Lung (tissue), 12 donors: ENCODE data around the gene BEST2. TPM values are rescaled to one million over a fixed set of nuclear protein-coding genes. Genes with fewer than 3 reads are reported as not detected.

Source experiments
- ATAC-seq: fragments of 200-7000 bp; cut with Tn5 transposase; one replicate; pipeline ENCODE4 v1.9.1; 2020; ENCODE audit warnings: moderate number of reproducible peaks; ENCODE audit not compliant: insufficient read depth, low FRiP score
- DNase-seq, 3 donors: peaks; one replicate each; pipeline ENCODE4 v3.0.0-alpha.2; 2013 to 2017
- H3K27ac ChIP-seq, 2 donors: one replicate each; pipeline ENCODE4 v1.5.1; 2013; ENCODE audit warnings: mild to moderate bottlenecking in 2 of 2, moderate library complexity in 2 of 2, control low read depth in 1 of 2, inconsistent platforms in 1 of 2, low read depth in 1 of 2, low read length in 1 of 2
- H3K27me3 ChIP-seq, 3 donors: one replicate each; pipeline ENCODE4 v1.5.1; 2013; ENCODE audit warnings: low read length in 2 of 3; ENCODE audit not compliant: control insufficient read depth in 3 of 3, insufficient read depth in 3 of 3
- H3K36me3 ChIP-seq, 4 donors: one replicate each; pipeline ENCODE4 v1.5.1; 2013; ENCODE audit warnings: low read length in 4 of 4, mild to moderate bottlenecking in 1 of 4, moderate library complexity in 1 of 4; ENCODE audit not compliant: control insufficient read depth in 4 of 4, insufficient read depth in 4 of 4
- H3K4me1 ChIP-seq, 5 donors: one replicate each; pipeline ENCODE4 v1.5.1; 2013; ENCODE audit warnings: low read length in 5 of 5, mild to moderate bottlenecking in 2 of 5, moderate library complexity in 1 of 5; ENCODE audit not compliant: control insufficient read depth in 5 of 5, insufficient read depth in 5 of 5
- H3K4me3 ChIP-seq: one replicate; pipeline ENCODE4 v1.5.1; 2013; ENCODE audit warnings: mild to moderate bottlenecking, control low read depth, moderate library complexity
- H3K9ac ChIP-seq, 2 donors: one replicate each; pipeline ENCODE4 v1.5.1; 2013; ENCODE audit warnings: low read length in 2 of 2, control low read depth in 1 of 2; ENCODE audit not compliant: insufficient read depth in 1 of 2
- H3K9me3 ChIP-seq, 4 donors: one replicate each; pipeline ENCODE4 v1.5.1; 2013; ENCODE audit warnings: low read length in 3 of 4, mild to moderate bottlenecking in 1 of 4, moderate library complexity in 1 of 4; ENCODE audit not compliant: control insufficient read depth in 4 of 4, insufficient read depth in 3 of 4
- CTCF ChIP-seq: IDR thresholded peaks from 2 replicates; pipeline ENCODE4 v1.5.1; 2012; ENCODE audit warnings: mild to moderate bottlenecking; ENCODE audit errors: control extremely low read depth, extremely low read depth
- WGBS, 2 donors: extraction: QIAGEN DNeasy Blood & Tissue Kit; methylation state at CpG; one replicate each; pipeline ENCODE4 v1.1.7; 2013; 5-methylcytosine and 5-hydroxymethylcytosine counted together
- polyA plus RNA-seq, 2 donors: library from polyadenylated mRNA; stranded (reverse); fragments of 200-250 nt; gene quantifications; one replicate each; pipeline ENCODE4 v1.2.1, GENCODE V29; 2013
- total RNA-seq, 2 donors: library from RNA; depleted of rRNA in 1 of 2; stranded (reverse); fragments of >200 nt in 1 of 2; gene quantifications; one replicate each; pipeline ENCODE4 v1.2.1, GENCODE V29; 2014 to 2021
- donor health status: control.
- donor health status: control.
- donor health status: Bipolar disorder and iron deficiency.
- donor health status: healthy.
- donor health status: DM: yes; HTN: yes; CAD: no.

BEST2 gene
- total and polyA plus RNA-seq, 4 donors: 0.02 TPM; not detected in 3

- peak overlapping the region; percentile 79 for H3K4me3 ChIP-seq
- H3K4me1 ChIP-seq: peaks cover 0 to 25% (median 10%) of the 10 kb centered on the region in 5 donors
- no peaks in the 10 kb centered on the region for H3K9me3 ChIP-seq
- DNase-seq (peak in 2 of 3 donors; percentile 23 to 36), ATAC-seq (no peak)
- peak overlapping the region; percentile 73 to 88 for H3K9ac ChIP-seq
- WGBS, 2 donors: 11 to 13% methylated on average over 41 to 59 of the region's 59 CpGs
- peaks cover 0 to 18% (median 14%) of the 10 kb centered on the region in 4 donors for H3K36me3 ChIP-seq
- no peaks in the 10 kb centered on the region for H3K27me3 ChIP-seq
- H3K27ac ChIP-seq: peak overlapping the region; percentile 89 to 92
- TF ChIP-seq CTCF: no peak
Measured at GRCh38 chr19:12720851-12721655, 30.5 kb upstream of the BEST2 start.

- DNase-seq (peak; percentile 89 to 92 (median 92)), ATAC-seq (peak; percentile 40)
- Histone ChIP-seq H3K9me3 (no peaks in the 10 kb centered on the region), H3K27me3 (no peaks in the 10 kb centered on the region), H3K27ac (peak overlapping the region; percentile 89 to 92), H3K36me3 (peaks cover 0 to 12% (median 9%) of the 10 kb centered on the region in 4 donors), H3K4me3 (peak overlapping the region; percentile 79), H3K4me1 (peaks cover 0 to 25% (median 10%) of the 10 kb centered on the region in 5 donors), H3K9ac (peak overlapping the region; percentile 73 to 88)
- TF ChIP-seq CTCF: no peak
- 1% methylated on average over 60 to 65 of the region's 65 CpGs for WGBS, 2 donors
Measured at GRCh38 chr19:12721656-12722565, 29.7 kb upstream of the BEST2 start.

- ATAC-seq (peak; percentile 90), DNase-seq (peak; percentile 98 to 100 (median 99))
- peaks cover 0 to 9% (median 7%) of the 10 kb centered on the region in 4 donors for H3K36me3 ChIP-seq
- peak overlapping the region; percentile 79 for H3K4me3 ChIP-seq
- peaks cover 0 to 25% (median 10%) of the 10 kb centered on the region in 5 donors for H3K4me1 ChIP-seq
- WGBS, 2 donors: 1% methylated on average over 32 of the region's 32 CpGs
- no peaks in the 10 kb centered on the region for H3K27me3 ChIP-seq
- no peak for TF ChIP-seq CTCF
- peak overlapping the region; percentile 57 to 61 for H3K9ac ChIP-seq
- H3K9me3 ChIP-seq: no peaks in the 10 kb centered on the region
- H3K27ac ChIP-seq: peak overlapping the region; percentile 82 to 92
Measured at GRCh38 chr19:12722566-12723380, 28.8 kb upstream of the BEST2 start.
